DMS114 treated with DMSO at 0.1 percent for 48 hours (cell line): ENCODE results near the gene OSBPL2.

Experiments
- DNase-seq: peaks from one replicate; lab custom pipeline; 2025; ENCODE audit not compliant: unreplicated experiment; lab: John Stamatoyannopoulos, UW

The OSBPL2 gene

GRCh38 chr20:62336329-62336728 is 98.0 kb downstream of the OSBPL2 start:
- DNase-seq = no peak

GRCh38 chr20:62336775-62337557 is 98.6 kb downstream of the OSBPL2 start:
- DNase-seq = no peak

GRCh38 chr20:62337558-62338293 is 99.4 kb downstream of the OSBPL2 start:
- no peak for DNase-seq

GRCh38 chr20:62338294-62338620 is 99.9 kb downstream of the OSBPL2 start:
- no peak for DNase-seq

- DNase-seq = no peak
These were observed 101.3 kb downstream of the OSBPL2 start for GRCh38 chr20:62339647-62340062.

- no peak for DNase-seq
These were observed 104.6 kb downstream of the OSBPL2 start for GRCh38 chr20:62342910-62343309.

GRCh38 chr20:62344092-62344491 is 105.8 kb downstream of the OSBPL2 start:
- DNase-seq = no peak

- no peak for DNase-seq
These were observed 106.5 kb downstream of the OSBPL2 start for GRCh38 chr20:62344782-62345181.
